ENCODE measurements around the gene TMEM59L. TPM values are rescaled to one million over a fixed set of nuclear protein-coding genes. Genes with fewer than 3 reads are reported as not detected.
A peak's percentile ranks its signal among the peaks of the same experiment; 100 is the strongest.

The TMEM59L gene
- total and polyA plus RNA-seq, 10 of the 15 experiments (the other 5 are each of a cell fraction or from before 2014, with no cell fraction given) = 0.06 TPM; not detected in 9

DNA sequence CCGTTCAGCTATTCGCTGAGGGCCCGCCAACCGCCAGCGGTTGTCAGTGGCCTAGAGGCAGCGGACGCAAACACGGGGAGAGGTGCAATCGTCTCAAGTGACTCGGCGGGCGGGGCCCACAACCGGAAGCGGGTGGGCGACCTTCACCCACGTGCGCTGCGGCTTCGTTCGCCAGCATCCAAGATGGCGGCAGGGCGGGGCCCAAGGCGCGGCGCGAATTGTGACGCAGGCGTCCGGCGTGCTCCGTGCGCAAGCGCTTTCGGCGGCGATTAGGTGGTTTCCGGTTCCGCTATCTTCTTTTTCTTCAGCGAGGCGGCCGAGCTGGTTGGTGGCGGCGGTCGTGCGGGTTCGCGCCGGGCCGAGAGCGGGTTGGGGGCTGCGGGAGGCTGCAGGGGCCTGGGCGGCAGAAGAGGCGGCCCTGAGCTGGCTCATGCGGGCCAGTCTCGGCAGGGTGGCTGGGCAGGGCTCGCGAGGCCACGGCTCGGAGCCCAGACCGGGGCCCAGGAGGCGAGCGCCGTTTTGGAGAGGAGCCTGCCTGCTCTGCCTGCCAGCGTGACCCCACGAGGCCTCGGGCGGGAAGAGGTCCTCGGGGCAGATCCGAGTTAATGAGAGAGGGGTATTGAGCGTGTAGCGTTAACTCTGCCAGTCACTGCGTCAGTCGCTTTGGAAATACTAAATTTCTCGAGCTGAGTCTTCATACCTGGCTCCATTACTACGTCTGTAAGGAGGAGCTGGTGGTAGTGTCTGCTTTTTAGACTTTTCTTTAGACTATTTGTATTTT lies 40.9 kb upstream of the TMEM59L start, which contains the start of gene UBA52 (continued):
- TF ChIP-seq BHLHE40 (IDR thresholded peaks at IDR 0.05; ENCODE audit: borderline replicate concordance in 1 of 2, low read depth in 2 of 2, low read length in 1 of 2) (peak; percentile 91 to 97), PML (IDR thresholded peaks at IDR 0.05; ENCODE audit: low read length) (peak; percentile 94), MYB (IDR thresholded peaks at IDR 0.05; ENCODE audit: borderline replicate concordance, low read depth, low read length) (no peak), NBN (IDR thresholded peaks at IDR 0.05) (peak; percentile 71; the same call in 1 of the 2 replicates), RAD51 (IDR thresholded peaks at IDR 0.05) (peak; percentile 90), SIN3A (IDR thresholded peaks at IDR 0.05; ENCODE audit: low read depth, low read length) (peak; percentile 89; the same call in 1 of the 2 replicates), POLR2AphosphoS2 (IDR thresholded peaks at IDR 0.05; ENCODE audit: low read depth, low read length) (peak; percentile 93; the same call in 1 of the 2 replicates), WRNIP1 (IDR thresholded peaks at IDR 0.05; ENCODE audit: borderline replicate concordance, low read depth, low read length) (peak; percentile 68; the same call in 1 of the 2 replicates), NFYA (IDR thresholded peaks at IDR 0.05; ENCODE audit: borderline replicate concordance, low read depth, low read length) (no peak), SMC3 (IDR thresholded peaks at IDR 0.05; ENCODE audit: borderline replicate concordance, low read length) (0 out of 2 replicates have a peak, but pooled peaks have one; percentile 13), FOS (IDR thresholded peaks at IDR 0.05; ENCODE audit: borderline replicate concordance, extremely low read depth, insufficient read length) (no peak), JUNB (IDR thresholded peaks at IDR 0.05) (no peak), ESRRA (IDR thresholded peaks at IDR 0.05; ENCODE audit: low read length) (0 out of 2 replicates have a peak, but pooled peaks have one; percentile 32), DPF2 (IDR thresholded peaks at IDR 0.05) (peak; percentile 81), MXI1 (IDR thresholded peaks at IDR 0.05; ENCODE audit: low read depth, low read length) (peak; percentile 97), MTA3 (IDR thresholded peaks at IDR 0.05; ENCODE audit: borderline replicate concordance, low read length) (no peak), CREB1 (IDR thresholded peaks at IDR 0.05; ENCODE audit: low read depth) (peak; percentile 98), ZBED1 (IDR thresholded peaks at IDR 0.05; ENCODE audit: borderline replicate concordance) (0 out of 2 replicates have a peak, but pooled peaks have one; percentile 16), ZSCAN29 (IDR thresholded peaks at IDR 0.05) (no peak), POLR2AphosphoS5 (IDR thresholded peaks at IDR 0.05; ENCODE audit: low read length) (peak; percentile 98), BMI1 (IDR thresholded peaks at IDR 0.05; ENCODE audit: borderline replicate concordance) (no peak), TCF7 (IDR thresholded peaks at IDR 0.05; ENCODE audit: borderline replicate concordance) (no peak)
- TF ChIP-seq, protein P1, sequence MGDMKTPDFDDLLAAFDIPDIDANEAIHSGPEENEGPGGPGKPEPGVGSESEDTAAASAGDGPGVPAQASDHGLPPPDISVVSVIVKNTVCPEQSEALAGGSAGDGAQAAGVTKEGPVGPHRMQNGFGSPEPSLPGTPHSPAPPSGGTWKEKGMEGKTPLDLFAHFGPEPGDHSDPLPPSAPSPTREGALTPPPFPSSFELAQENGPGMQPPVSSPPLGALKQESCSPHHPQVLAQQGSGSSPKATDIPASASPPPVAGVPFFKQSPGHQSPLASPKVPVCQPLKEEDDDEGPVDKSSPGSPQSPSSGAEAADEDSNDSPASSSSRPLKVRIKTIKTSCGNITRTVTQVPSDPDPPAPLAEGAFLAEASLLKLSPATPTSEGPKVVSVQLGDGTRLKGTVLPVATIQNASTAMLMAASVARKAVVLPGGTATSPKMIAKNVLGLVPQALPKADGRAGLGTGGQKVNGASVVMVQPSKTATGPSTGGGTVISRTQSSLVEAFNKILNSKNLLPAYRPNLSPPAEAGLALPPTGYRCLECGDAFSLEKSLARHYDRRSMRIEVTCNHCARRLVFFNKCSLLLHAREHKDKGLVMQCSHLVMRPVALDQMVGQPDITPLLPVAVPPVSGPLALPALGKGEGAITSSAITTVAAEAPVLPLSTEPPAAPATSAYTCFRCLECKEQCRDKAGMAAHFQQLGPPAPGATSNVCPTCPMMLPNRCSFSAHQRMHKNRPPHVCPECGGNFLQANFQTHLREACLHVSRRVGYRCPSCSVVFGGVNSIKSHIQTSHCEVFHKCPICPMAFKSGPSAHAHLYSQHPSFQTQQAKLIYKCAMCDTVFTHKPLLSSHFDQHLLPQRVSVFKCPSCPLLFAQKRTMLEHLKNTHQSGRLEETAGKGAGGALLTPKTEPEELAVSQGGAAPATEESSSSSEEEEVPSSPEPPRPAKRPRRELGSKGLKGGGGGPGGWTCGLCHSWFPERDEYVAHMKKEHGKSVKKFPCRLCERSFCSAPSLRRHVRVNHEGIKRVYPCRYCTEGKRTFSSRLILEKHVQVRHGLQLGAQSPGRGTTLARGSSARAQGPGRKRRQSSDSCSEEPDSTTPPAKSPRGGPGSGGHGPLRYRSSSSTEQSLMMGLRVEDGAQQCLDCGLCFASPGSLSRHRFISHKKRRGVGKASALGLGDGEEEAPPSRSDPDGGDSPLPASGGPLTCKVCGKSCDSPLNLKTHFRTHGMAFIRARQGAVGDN (IDR thresholded peaks at IDR 0.05) = peak; percentile 79
- TF ChIP-seq, protein P2, sequence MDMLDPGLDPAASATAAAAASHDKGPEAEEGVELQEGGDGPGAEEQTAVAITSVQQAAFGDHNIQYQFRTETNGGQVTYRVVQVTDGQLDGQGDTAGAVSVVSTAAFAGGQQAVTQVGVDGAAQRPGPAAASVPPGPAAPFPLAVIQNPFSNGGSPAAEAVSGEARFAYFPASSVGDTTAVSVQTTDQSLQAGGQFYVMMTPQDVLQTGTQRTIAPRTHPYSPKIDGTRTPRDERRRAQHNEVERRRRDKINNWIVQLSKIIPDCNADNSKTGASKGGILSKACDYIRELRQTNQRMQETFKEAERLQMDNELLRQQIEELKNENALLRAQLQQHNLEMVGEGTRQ (IDR thresholded peaks at IDR 0.05; ENCODE audit: borderline replicate concordance, low read depth, low read length) = peak; percentile 89
- TF ChIP-seq, protein P3, sequence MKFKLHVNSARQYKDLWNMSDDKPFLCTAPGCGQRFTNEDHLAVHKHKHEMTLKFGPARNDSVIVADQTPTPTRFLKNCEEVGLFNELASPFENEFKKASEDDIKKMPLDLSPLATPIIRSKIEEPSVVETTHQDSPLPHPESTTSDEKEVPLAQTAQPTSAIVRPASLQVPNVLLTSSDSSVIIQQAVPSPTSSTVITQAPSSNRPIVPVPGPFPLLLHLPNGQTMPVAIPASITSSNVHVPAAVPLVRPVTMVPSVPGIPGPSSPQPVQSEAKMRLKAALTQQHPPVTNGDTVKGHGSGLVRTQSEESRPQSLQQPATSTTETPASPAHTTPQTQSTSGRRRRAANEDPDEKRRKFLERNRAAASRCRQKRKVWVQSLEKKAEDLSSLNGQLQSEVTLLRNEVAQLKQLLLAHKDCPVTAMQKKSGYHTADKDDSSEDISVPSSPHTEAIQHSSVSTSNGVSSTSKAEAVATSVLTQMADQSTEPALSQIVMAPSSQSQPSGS (IDR thresholded peaks at IDR 0.05; ENCODE audit: low read length) = no peak
